GM18519 (cell line): ENCODE measurements around the gene ZNF629.

Experiments
- ATAC-seq: cut with Tn5 transposase; IDR thresholded peaks from one replicate; pipeline ENCODE4 v1.9.1; 2021; ENCODE audit warnings: mild to moderate bottlenecking, moderate library complexity; ENCODE audit not compliant: unreplicated experiment, low FRiP score

Gene ZNF629

DNA sequence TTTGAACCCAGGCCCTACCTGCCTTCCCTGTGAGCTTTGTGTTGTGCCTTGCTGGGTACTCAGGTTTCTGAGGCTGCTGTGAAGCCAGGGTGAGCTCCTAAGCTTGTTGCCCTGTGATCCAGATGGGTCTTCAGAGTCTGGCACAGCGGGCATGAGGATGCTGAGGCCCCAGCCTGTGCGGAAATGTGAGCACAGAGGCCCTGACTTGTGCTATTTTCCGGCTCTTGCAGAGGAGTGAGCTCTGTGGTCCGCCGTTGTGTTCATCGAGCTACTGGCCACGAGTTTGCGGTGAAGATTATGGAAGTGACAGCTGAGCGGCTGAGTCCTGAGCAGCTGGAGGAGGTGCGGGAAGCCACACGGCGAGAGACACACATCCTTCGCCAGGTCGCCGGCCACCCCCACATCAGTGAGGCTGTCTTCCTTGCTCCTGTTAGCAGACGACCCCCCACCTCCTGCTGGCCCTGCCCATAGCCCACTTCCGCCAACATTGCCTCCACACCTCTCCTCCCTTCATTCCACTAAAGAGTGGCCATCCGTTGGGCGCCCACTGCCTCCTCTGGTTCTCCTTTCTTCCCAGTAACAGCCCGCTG lies 36.0 kb downstream of the ZNF629 start:
- ATAC-seq, result no peak

- ATAC-seq, result no peak
These were observed 36.8 kb downstream of the ZNF629 start for GRCh38 chr16:30750201-30750600.

DNA sequence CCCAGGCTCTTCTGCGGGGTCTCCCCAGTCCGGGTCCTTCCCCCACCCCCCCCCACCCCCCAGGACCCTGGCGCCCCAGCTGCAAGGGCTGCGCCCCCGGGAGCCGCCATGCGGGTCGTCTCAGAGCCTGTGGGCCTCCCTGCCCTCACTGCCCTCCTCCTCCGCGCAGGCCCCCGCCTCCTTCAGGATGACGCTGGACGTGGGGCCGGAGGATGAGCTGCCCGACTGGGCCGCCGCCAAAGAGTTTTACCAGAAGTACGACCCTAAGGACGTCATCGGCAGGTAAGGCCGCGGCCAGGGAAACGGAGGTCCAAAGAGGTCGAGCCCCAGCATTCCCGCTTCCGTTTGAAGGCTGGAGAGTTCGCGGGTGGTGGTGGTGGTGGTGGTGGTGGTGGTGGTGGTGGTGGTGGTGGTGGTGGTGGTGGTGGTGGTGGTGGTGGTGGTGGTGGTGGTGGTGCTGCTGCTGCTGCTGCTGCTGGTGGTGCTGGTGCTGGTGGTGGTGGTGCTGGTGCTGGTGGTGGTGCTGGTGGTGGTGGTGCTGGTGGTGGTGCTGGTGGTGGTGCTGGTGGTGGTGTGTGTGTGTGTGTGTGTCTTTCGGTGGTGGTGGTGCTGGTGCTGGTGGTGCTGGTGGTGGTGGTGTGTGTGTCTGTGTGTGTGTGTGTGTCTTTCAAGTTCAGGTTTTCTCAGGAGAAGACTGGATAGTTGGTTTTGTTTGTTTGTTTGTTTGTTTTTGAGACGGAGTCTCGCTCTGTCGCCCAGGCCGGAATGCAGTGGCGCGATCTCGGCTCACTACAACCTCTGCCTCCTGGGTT lies 38.2 kb downstream of the ZNF629 start:
- ATAC-seq, result no peak

GRCh38 chr16:30747799-30748633 lies 39.0 kb downstream of the ZNF629 start, which contains the start of gene PHKG2:
PHKG2 (plus strand) TSS chr16:30748425; CDS start chr16:30748821, 396 bp downstream.
- peak; percentile 93 for ATAC-seq

DNA sequence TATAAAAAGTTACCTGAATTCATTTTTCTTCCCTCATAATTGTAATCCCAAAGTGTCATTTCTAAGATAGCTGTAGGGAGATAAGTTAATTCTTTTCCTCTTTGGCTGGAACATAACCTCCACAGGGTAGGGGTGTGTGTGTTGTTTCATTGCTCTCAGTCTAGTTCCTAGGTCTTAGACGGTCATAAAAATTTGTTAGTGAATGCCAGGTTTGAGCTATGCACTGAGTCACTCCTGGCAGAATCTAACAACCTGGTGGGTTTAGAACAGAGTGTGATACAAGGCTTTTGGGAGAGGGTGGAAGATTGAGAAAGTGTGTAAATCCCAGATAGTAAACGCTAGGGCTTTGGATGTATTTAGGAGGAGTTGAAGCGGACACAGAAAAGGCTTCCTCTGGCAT lies 39.7 kb downstream of the ZNF629 start:
- ATAC-seq, result no peak

DNA sequence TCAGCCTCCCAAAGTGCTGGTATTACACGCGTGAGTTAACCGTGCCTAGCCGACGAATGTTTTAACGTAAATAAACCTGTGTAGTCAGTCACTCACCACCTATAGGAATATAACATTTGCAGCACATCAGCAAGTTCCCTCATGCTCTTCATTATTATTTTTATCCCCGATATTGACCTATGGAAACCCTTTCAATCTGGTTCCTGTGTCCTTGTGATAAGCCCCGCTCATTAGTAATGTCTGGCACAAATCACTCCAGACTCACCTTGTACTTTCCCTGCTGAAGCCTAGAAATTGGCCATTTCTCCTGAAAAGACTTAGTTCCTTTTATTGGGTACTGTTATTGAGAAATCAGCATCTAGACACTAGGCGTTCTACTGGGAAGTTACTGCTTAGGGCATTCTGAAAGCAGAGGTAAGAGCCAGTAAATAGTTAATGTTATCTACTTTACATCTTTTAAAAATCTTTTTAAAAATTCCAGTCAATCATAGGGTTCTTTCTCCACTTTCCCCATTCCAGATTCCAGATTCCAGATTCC lies 40.3 kb downstream of the ZNF629 start:
- ATAC-seq, result no peak

DNA sequence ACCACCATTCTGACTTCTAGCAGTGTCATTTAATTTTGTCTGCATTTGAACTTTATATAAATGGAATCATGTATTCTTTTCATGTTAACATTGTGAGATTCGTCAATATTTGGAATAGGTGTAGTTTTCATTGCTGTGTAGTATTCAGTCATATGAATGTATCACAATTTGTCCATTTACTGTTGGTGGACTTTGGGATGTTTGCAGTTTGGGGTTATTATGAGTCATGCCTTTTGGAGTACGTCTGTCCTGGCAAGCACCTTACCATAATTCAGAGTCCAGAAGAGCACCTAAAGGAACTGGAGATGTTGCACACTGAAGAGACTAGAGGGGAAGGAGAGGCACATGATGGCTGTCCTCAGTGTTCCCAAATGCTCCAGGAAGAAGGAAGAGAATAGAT lies 41.9 kb downstream of the ZNF629 start:
- ATAC-seq, result no peak

- ATAC-seq, result no peak
These were observed 42.8 kb downstream of the ZNF629 start for GRCh38 chr16:30744183-30744582.

GRCh38 chr16:30743716-30744115 lies 43.3 kb downstream of the ZNF629 start:
- no peak for ATAC-seq

DNA sequence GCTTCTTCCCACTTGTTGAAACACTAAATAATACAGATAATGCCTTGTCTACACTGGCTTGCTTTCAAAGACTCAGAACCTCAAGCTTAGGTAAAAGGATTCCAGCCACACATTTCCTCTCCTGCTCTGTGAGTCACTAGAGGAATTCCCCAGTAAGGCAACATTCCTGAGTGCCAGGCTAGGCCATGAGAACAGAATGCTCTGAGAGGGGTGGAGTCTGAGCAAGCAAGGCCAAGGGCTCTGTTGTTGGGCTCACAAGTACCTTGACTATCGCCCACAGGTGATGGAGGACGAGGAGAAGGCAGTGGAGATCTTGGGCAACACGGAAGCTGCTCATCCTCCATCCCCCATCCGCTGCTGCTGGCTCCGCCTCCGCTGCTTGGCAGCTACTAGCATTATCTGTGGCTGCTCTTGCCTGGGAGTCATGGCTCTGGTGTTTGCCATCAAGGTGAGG lies 45.5 kb downstream of the ZNF629 start:
- ATAC-seq, result no peak

DNA sequence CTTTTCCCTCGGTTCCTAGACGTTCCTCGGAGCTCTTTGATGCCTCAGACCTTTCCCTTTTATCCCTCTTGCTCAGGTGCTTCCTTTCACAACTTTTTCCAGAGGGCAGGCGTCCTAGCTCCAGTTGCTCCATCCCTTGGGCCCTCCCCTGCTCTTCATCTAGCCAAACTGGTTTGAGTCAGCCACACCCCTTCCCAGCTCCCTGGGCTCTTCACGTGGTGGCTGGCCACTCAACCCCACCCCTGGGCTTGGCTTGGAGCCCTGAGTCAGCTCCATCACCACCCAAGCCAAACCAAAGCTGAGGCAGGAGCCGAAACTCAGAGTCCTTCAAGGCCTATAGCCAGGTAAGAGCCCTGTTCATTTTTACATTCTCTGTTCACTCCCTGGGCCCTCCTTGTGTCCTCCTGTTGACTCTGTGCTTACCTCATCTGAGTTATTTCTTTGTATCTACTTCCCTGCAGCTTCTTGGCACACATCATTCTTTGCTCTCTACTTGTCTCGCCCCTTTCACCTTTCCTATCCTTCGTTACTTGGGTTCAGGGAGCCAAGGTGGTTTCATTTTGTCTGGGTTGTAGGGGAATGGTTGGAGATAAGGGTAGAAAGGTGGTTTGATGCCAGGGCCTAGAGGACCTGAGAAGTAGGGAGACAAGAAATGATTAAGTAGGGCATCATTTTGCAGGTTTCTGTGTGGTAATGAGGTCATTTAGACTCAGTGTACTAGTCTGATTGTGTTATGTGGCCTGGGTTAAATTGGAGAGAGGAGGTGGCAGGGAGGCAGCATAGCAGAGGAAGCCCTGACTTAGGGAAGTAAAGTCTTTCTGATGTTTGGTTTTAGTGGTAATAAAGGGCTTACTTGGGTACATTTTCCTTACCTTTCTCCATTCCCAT lies 46.4 kb downstream of the ZNF629 start:
- no peak for ATAC-seq

GRCh38 chr16:30738984-30739951 lies 47.7 kb downstream of the ZNF629 start:
- ATAC-seq, result no peak

- ATAC-seq, result no peak
These were observed 49.0 kb downstream of the ZNF629 start for GRCh38 chr16:30737794-30738648.

- no peak for ATAC-seq
These were observed 49.8 kb downstream of the ZNF629 start for GRCh38 chr16:30736995-30737793.

- ATAC-seq, result no peak
These were observed 55.6 kb downstream of the ZNF629 start for GRCh38 chr16:30731411-30731810.

- ATAC-seq, result no peak
These were observed 57.9 kb downstream of the ZNF629 start for GRCh38 chr16:30728899-30729672.
